GM12864 (cell line): ENCODE results near the gene PREB.
"Not testable (repeated sequence)": the region's sequence is repeated elsewhere in the genome, so short reads cannot be mapped to it uniquely, and the experiment has no call there.

ENCODE experiments used
- DNase-seq: peaks from one replicate; pipeline ENCODE4 v3.0.0-alpha.2; 2011; ENCODE audit warnings: low read depth
- H3K4me3 ChIP-seq: 2 replicates; pipeline ENCODE4 v1.5.1; 2011; ENCODE audit warnings: mild to moderate bottlenecking, low read depth, low read length, control low read depth
- CTCF ChIP-seq: IDR thresholded peaks from 2 replicates; pipeline ENCODE4 v1.5.1; 2011; ENCODE audit warnings: low read depth, mild to moderate bottlenecking, moderate library complexity, low read length, control low read depth, inconsistent platforms; ENCODE audit errors: missing control alignments

The PREB gene

GRCh38 chr2:27117995-27118524 is 16.4 kb downstream of the PREB start:
- no peak for DNase-seq
- peak overlapping the region; percentile 40; the same call in 1 of the 2 replicates for H3K4me3 ChIP-seq
- no peak for TF ChIP-seq CTCF

- no peak overlapping the region for H3K4me3 ChIP-seq
- TF ChIP-seq CTCF: no peak
- no peak for DNase-seq
These were observed 18.9 kb downstream of the PREB start for GRCh38 chr2:27115519-27115918.

GRCh38 chr2:27111392-27112078 is 22.9 kb downstream of the PREB start:
- not testable (repeated sequence) for H3K4me3 ChIP-seq, DNase-seq

- not testable (repeated sequence) for DNase-seq, H3K4me3 ChIP-seq
These were observed 23.7 kb downstream of the PREB start for GRCh38 chr2:27110603-27111352.

- no peak for TF ChIP-seq CTCF
- no peak overlapping the region for H3K4me3 ChIP-seq
- no peak for DNase-seq
These were observed 25.4 kb downstream of the PREB start for GRCh38 chr2:27109083-27109482.

GRCh38 chr2:27108221-27108620 is 26.2 kb downstream of the PREB start:
- no peak for DNase-seq
- TF ChIP-seq CTCF: no peak
- H3K4me3 ChIP-seq: no peak overlapping the region

- no peak for DNase-seq
- TF ChIP-seq CTCF: no peak
- no peak overlapping the region for H3K4me3 ChIP-seq
These were observed 28.5 kb downstream of the PREB start for GRCh38 chr2:27105981-27106380.

- no peak for DNase-seq
- no peak overlapping the region for H3K4me3 ChIP-seq
- no peak for TF ChIP-seq CTCF
These were observed 32.1 kb downstream of the PREB start for GRCh38 chr2:27102329-27102728.
